HCT116 (cell line): ENCODE data around the gene CDC42SE2. TPM values are rescaled to one million over a fixed set of nuclear protein-coding genes. Genes with fewer than 3 reads are reported as not detected.

Experiments used
- ATAC-seq: fragments of 200-7000 bp; cut with Tn5 transposase; 2 replicates; pipeline ENCODE4 v1.9.1; 2020; ENCODE audit warnings: mild to moderate bottlenecking, moderate library complexity
- BruUV-seq: library from RNA; stranded (reverse); fragments of 400-500 nt; replicated peaks from 2 replicates; lab custom pipeline; 2021; lab: Mats Ljungman, UMichigan
- CTCF ChIA-PET: fragments of 300-600 bp; sonication (Branson Sonifier 250); formaldehyde crosslinking; loops from one replicate; lab custom pipeline; 2021; ENCODE audit warnings: antibody characterized with exemption; lab: Charles Lee
- POLR2A ChIA-PET: fragments of 300-600, 350-600 bp; sonication (Branson Sonifier 250); formaldehyde crosslinking; loops from one replicate; lab custom pipeline; 2021; ENCODE audit warnings: antibody characterized with exemption; lab: Charles Lee
- RAD21 ChIA-PET, 2 experiments: fragments of 300-600 bp; sonication (Branson Sonifier 250); formaldehyde crosslinking; loops; one replicate each; lab custom pipeline; 2023; ENCODE audit warnings: low total read pairs in 2 of 2; ENCODE audit not compliant: uncharacterized antibody in 2 of 2, unreplicated experiment in 2 of 2, low non-redundant PET in 1 of 2; lab: Charles Lee
- DNase-seq: peaks from one replicate; pipeline ENCODE4 v3.0.0-alpha.2; 2010; ENCODE audit warnings: low read depth, low spot score
- H2AFZ ChIP-seq: fragments of 200-600 bp; shearing (Covaris generic), sonication (generic); 2 replicates; pipeline ENCODE4 v1.6.1; 2017; ENCODE audit warnings: low read depth, mixed run types, mixed read lengths, antibody characterized with exemption, low read length; ENCODE audit not compliant: poor library complexity, severe bottlenecking
- H3K27ac ChIP-seq: 2 replicates; pipeline ENCODE4 v1.5.1; 2012; ENCODE audit warnings: low read depth, low read length
- H3K27me3 ChIP-seq: fragments of 200-600 bp; sonication (generic); 2 replicates; pipeline ENCODE4 v1.6.1; 2016; ENCODE audit warnings: mixed run types, low read length, mixed read lengths; ENCODE audit not compliant: insufficient read depth
- H3K36me3 ChIP-seq, 2 experiments: fragments of 200-500 bp in 1 of 2; fragments of 200-600 bp in 1 of 2; sonication (Bioruptor generic) in 1 of 2; sonication (generic) in 1 of 2; 2 replicates each; pipeline versions ENCODE4 v1.5.1 to v1.6.1; 2014 to 2016; ENCODE audit warnings: low read length in 2 of 2, inconsistent platforms in 1 of 2, mixed read lengths in 1 of 2, mixed run types in 1 of 2; ENCODE audit not compliant: insufficient read depth in 2 of 2, control insufficient read depth in 1 of 2
- H3K4me1 ChIP-seq, 2 experiments: fragments of 200-600 bp in 1 of 2; sonication (generic) in 1 of 2; 2 replicates each; pipeline versions ENCODE4 v1.5.1 to v1.6.1; 2012 to 2017; ENCODE audit warnings: low read length in 2 of 2, inconsistent platforms in 1 of 2, mild to moderate bottlenecking in 1 of 2, mixed read lengths in 1 of 2, mixed run types in 1 of 2, moderate library complexity in 1 of 2; ENCODE audit not compliant: insufficient read depth in 2 of 2, control insufficient read depth in 1 of 2
- H3K4me2 ChIP-seq: fragments of 200-600 bp; sonication (generic); 2 replicates; pipeline ENCODE4 v1.6.1; 2017; ENCODE audit warnings: mixed run types, low read length, mixed read lengths
- H3K4me3 ChIP-seq, 2 experiments: fragments of 200-600 bp in 1 of 2; sonication (generic) in 1 of 2; replicated peaks in 1 of 2; 2 replicates each; pipeline ENCODE4 v1.5.1; 2011 to 2016; ENCODE audit warnings: low read length in 2 of 2, control low read depth in 1 of 2, low read depth in 1 of 2, mild to moderate bottlenecking in 1 of 2, mixed read lengths in 1 of 2, mixed run types in 1 of 2
- H3K79me2 ChIP-seq: fragments of 200-600 bp; sonication (generic); 2 replicates; pipeline ENCODE4 v1.6.1; 2017; ENCODE audit warnings: mild to moderate bottlenecking, mixed run types, low read length, moderate library complexity, mixed read lengths; ENCODE audit not compliant: insufficient read depth
- H3K9ac ChIP-seq: fragments of 200-600 bp; sonication (generic); 2 replicates; pipeline ENCODE4 v1.6.1; 2016; ENCODE audit warnings: low read length, mixed read lengths
- H3K9me2 ChIP-seq: fragments of 200-600 bp; sonication (generic), shearing (Covaris generic); 2 replicates; pipeline ENCODE4 v1.6.1; 2017; ENCODE audit warnings: mixed run types, mild to moderate bottlenecking, moderate library complexity; ENCODE audit not compliant: insufficient read depth
- H3K9me3 ChIP-seq, 2 experiments: fragments of 200-500 bp in 1 of 2; fragments of 200-600 bp in 1 of 2; sonication (Bioruptor generic) in 1 of 2; sonication (generic) in 1 of 2; 2 replicates each; pipeline ENCODE4 v1.6.1; 2014 to 2017; ENCODE audit warnings: low read length in 2 of 2, mixed read lengths in 2 of 2, inconsistent platforms in 1 of 2, low read depth in 1 of 2, mild to moderate bottlenecking in 1 of 2, mixed run types in 1 of 2, moderate library complexity in 1 of 2; ENCODE audit not compliant: control insufficient read depth in 1 of 2, insufficient read depth in 1 of 2
- H4K20me1 ChIP-seq: fragments of 200-600 bp; sonication (generic), shearing (Covaris generic); 2 replicates; pipeline ENCODE4 v1.6.1; 2017; ENCODE audit warnings: mixed run types, mild to moderate bottlenecking, moderate library complexity; ENCODE audit not compliant: insufficient read depth
- CBX3 ChIP-seq: IDR thresholded peaks from 2 replicates; pipeline ENCODE4 v1.6.1; 2012; ENCODE audit warnings: low read depth
- CEBPB ChIP-seq: IDR thresholded peaks from 2 replicates; pipeline ENCODE4 v1.6.1; 2012; ENCODE audit warnings: low read depth
- EGR1 ChIP-seq: IDR thresholded peaks from 2 replicates; pipeline ENCODE4 v1.6.1; 2012; ENCODE audit warnings: low read depth
- EZH2 ChIP-seq: fragments of 200-600 bp; sonication (generic); IDR thresholded peaks from 2 replicates; pipeline ENCODE4 v1.6.1; 2017; ENCODE audit warnings: antibody characterized with exemption, mixed run types
- EZH2phosphoT487 ChIP-seq: fragments of 200-600 bp; IDR thresholded peaks from 2 replicates; pipeline ENCODE4 v1.6.1; 2018; ENCODE audit warnings: antibody characterized with exemption, borderline replicate concordance
- FOSL1 ChIP-seq: IDR thresholded peaks from 2 replicates; pipeline ENCODE4 v1.6.1; 2012; ENCODE audit warnings: low read depth
- POLR2A ChIP-seq: IDR thresholded peaks from 2 replicates; pipeline ENCODE4 v1.7.0; 2011; ENCODE audit warnings: borderline replicate concordance; ENCODE audit not compliant: insufficient read depth, insufficient read length; ENCODE audit errors: extremely low read depth
- POLR2AphosphoS5 ChIP-seq: IDR thresholded peaks from 2 replicates; pipeline ENCODE4 v1.6.1; 2011; ENCODE audit warnings: mild to moderate bottlenecking, low read depth, low read length, moderate library complexity
- RAD21 ChIP-seq: IDR thresholded peaks from 2 replicates; pipeline ENCODE4 v1.6.1; 2012; ENCODE audit warnings: low read depth, mild to moderate bottlenecking
- SP1 ChIP-seq: IDR thresholded peaks from 2 replicates; pipeline ENCODE4 v1.6.1; 2012; ENCODE audit warnings: low read depth
- SRF ChIP-seq: IDR thresholded peaks from 2 replicates; pipeline ENCODE4 v1.6.1; 2012; ENCODE audit warnings: low read depth
- TCF7L2 ChIP-seq: IDR thresholded peaks from 2 replicates; pipeline ENCODE4 v1.7.0; 2011; ENCODE audit warnings: borderline replicate concordance, inconsistent platforms; ENCODE audit not compliant: insufficient read depth, insufficient read length; ENCODE audit errors: extremely low read depth
- YY1 ChIP-seq: IDR thresholded peaks from 2 replicates; pipeline ENCODE4 v1.6.1; 2011; ENCODE audit warnings: low read length, low read depth, moderate library complexity, mild to moderate bottlenecking; ENCODE audit not compliant: insufficient replicate concordance; ENCODE audit errors: extremely low read depth
- intact Hi-C: fragments of 100-400 bp; cut with micrococcal nuclease; formaldehyde crosslinking; loops from 2 replicates; pipeline ENCODE4 v1.10.0; 2022
- total RNA-seq: library from RNA; stranded (reverse); gene quantifications from one replicate; pipeline ENCODE4 v1.2.1, GENCODE V29; 2021; ENCODE audit not compliant: unreplicated experiment
- TF ChIP-seq, protein P1 (sequence below): IDR thresholded peaks from 2 replicates; pipeline ENCODE4 v1.6.1; 2011; ENCODE audit warnings: mild to moderate bottlenecking, low read length, moderate library complexity; ENCODE audit not compliant: insufficient replicate concordance; ENCODE audit errors: extremely low read depth
- TF ChIP-seq, protein P2 (sequence below): IDR thresholded peaks from 2 replicates; pipeline ENCODE4 v1.6.1; 2012; ENCODE audit warnings: low read depth

CDC42SE2 gene
- total RNA-seq, 1 experiment from 2014 or later, result 27.0 TPM

DNA sequence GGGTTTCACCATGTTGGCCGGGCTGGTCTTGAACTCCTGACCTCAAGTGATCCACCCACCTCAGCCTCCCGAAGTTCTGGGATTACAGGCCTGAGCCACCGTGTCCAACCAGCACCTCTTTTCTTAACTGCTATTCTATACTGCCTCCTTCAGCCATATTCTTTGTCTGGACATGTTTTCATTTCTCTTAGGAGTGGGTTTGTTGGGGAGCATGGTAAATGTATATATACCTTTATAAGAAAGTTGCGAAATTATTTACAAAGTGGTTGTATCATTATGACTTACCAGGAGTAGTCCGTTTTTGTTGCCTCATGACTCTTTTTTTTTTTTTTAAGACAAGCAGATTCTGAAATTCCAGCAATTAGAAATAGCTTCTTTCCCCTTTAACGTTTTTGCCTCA, 38.7 kb downstream of the CDC42SE2 start:
- BruUV-seq, result no TSS peak
- RAD21 ChIA-PET, result no interaction called here
- intact Hi-C loops, result no loop called here
- CTCF ChIA-PET, result no interaction called here
- Histone ChIP-seq H3K9me3 (no peaks in the 10 kb centered on the region), H3K9ac (no peak overlapping the region), H3K9me2 (no peaks in the 10 kb centered on the region), H3K4me3 (no peak overlapping the region), H3K79me2 (peaks cover 78% of the 10 kb centered on the region), H3K27ac (no peak overlapping the region), H4K20me1 (no peaks in the 10 kb centered on the region), H3K4me2 (no peak overlapping the region), H3K27me3 (no peaks in the 10 kb centered on the region), H3K4me1 (0 out of 4 replicates have a peak, but pooled peaks cover 0 to 4% of the 10 kb centered on the region in 2 experiments), H3K36me3 (no peaks in the 10 kb centered on the region), H2AFZ (no peak overlapping the region)
- no peak for TF ChIP-seq EZH2
- no peak for TF ChIP-seq POLR2AphosphoS5
- no peak for TF ChIP-seq SRF
- TF ChIP-seq, protein P1, sequence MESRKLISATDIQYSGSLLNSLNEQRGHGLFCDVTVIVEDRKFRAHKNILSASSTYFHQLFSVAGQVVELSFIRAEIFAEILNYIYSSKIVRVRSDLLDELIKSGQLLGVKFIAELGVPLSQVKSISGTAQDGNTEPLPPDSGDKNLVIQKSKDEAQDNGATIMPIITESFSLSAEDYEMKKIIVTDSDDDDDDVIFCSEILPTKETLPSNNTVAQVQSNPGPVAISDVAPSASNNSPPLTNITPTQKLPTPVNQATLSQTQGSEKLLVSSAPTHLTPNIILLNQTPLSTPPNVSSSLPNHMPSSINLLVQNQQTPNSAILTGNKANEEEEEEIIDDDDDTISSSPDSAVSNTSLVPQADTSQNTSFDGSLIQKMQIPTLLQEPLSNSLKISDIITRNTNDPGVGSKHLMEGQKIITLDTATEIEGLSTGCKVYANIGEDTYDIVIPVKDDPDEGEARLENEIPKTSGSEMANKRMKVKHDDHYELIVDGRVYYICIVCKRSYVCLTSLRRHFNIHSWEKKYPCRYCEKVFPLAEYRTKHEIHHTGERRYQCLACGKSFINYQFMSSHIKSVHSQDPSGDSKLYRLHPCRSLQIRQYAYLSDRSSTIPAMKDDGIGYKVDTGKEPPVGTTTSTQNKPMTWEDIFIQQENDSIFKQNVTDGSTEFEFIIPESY, result no peak
- TF ChIP-seq EZH2phosphoT487, result no peak
- TF ChIP-seq TCF7L2, result no peak
- TF ChIP-seq CBX3, result no peak
- no peak for TF ChIP-seq EGR1
- no peak for TF ChIP-seq FOSL1
- TF ChIP-seq RAD21, result no peak
- TF ChIP-seq CEBPB, result no peak
- no peak for TF ChIP-seq YY1
- no peak for TF ChIP-seq POLR2A
- TF ChIP-seq, protein P2, sequence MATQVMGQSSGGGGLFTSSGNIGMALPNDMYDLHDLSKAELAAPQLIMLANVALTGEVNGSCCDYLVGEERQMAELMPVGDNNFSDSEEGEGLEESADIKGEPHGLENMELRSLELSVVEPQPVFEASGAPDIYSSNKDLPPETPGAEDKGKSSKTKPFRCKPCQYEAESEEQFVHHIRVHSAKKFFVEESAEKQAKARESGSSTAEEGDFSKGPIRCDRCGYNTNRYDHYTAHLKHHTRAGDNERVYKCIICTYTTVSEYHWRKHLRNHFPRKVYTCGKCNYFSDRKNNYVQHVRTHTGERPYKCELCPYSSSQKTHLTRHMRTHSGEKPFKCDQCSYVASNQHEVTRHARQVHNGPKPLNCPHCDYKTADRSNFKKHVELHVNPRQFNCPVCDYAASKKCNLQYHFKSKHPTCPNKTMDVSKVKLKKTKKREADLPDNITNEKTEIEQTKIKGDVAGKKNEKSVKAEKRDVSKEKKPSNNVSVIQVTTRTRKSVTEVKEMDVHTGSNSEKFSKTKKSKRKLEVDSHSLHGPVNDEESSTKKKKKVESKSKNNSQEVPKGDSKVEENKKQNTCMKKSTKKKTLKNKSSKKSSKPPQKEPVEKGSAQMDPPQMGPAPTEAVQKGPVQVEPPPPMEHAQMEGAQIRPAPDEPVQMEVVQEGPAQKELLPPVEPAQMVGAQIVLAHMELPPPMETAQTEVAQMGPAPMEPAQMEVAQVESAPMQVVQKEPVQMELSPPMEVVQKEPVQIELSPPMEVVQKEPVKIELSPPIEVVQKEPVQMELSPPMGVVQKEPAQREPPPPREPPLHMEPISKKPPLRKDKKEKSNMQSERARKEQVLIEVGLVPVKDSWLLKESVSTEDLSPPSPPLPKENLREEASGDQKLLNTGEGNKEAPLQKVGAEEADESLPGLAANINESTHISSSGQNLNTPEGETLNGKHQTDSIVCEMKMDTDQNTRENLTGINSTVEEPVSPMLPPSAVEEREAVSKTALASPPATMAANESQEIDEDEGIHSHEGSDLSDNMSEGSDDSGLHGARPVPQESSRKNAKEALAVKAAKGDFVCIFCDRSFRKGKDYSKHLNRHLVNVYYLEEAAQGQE, result no peak
- TF ChIP-seq SP1, result no peak
- ATAC-seq (no peak), DNase-seq (no peak)
- POLR2A ChIA-PET, result no interaction called here
